Stimulated activated CD8-positive, alpha-beta memory T cell treated with anti-CD3 and anti-CD28 coated beads, Interleukin-15, amount 100 ng/mL, for 1 hour (primary cell): ENCODE measurements around the gene ALG3.
"Not testable (repeated sequence)": the region's sequence is repeated elsewhere in the genome, so short reads cannot be mapped to it uniquely, and the experiment has no call there.

ENCODE experiments used
- DNase-seq: peaks from one replicate; pipeline ENCODE4 v3.0.0-alpha.2; 2020; ENCODE audit warnings: low read depth

The ALG3 gene

DNA sequence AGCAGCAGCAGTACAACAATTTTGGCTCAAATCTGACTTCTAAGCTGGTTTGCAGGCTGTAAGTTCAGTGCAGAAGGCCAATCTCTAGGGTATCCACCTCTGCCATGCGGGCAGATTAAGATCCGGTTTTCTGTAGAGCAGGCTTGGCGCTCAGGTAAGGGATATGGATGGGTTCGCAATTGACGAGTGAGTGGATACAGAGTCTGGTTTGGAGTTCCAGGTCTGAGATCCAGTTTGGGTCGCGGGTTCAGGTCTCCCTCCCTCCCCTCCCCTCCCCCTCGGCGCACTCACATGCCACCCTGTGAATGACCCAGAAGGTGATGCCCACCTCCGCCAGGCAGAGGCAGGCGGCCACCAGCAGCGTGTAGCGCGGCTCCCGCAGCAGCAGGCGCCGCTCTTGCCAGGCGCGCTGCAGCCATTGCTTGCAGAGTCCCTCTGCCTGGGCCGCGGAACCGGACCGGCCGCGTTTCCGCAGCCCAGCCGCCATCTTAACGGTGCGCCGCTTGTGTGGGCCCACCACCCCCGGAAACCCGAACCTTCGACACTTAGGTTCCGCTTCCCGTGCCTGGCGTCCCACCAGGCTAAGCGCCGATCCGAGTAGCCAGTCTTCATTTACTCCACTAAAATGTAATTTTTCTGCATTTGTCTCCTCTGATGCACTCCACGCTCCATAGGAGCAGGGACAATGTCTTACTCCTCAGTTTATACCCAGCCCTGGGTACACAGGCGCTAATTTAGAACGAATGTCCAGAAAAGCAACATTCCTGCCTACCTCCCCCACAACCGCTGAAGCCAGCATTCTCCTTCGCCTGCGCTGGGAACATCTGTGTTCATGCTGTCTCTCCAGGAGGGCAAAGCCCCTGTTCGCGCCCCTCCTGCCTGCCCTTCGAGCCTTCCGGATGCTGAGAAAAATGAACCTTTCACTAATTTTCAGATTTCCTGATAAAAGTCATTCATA is at the start of gene ALG3:
Gene ALG3, minus strand, starts transcription at position 509 of the 958 bp plus-strand sequence. Its CDS starts 22 bp downstream, at position 487.
- DNase-seq, result peak; percentile 77

DNA sequence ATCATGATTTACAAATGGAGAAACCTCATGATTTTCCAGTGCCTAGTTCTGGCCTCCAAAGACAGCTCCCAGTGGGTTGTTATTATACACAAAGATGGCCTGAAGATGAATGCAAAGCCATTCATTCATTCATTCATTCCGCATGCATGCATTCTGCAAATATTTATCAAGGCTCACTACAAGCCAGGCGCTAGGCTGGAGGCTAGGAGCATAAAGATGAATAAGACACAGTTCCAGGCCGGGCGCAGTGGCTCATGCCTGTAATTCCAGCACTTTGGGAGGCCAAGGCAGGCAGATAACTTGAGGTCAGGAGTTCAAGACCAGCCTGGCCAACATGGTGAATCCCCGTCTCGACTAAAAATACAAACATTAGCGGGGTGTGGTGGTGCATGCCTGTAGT is 47.9 kb upstream of the ALG3 start:
- DNase-seq, result no peak

GRCh38 chr3:184295771-184296170 is 47.0 kb upstream of the ALG3 start:
- DNase-seq, result no peak

DNA sequence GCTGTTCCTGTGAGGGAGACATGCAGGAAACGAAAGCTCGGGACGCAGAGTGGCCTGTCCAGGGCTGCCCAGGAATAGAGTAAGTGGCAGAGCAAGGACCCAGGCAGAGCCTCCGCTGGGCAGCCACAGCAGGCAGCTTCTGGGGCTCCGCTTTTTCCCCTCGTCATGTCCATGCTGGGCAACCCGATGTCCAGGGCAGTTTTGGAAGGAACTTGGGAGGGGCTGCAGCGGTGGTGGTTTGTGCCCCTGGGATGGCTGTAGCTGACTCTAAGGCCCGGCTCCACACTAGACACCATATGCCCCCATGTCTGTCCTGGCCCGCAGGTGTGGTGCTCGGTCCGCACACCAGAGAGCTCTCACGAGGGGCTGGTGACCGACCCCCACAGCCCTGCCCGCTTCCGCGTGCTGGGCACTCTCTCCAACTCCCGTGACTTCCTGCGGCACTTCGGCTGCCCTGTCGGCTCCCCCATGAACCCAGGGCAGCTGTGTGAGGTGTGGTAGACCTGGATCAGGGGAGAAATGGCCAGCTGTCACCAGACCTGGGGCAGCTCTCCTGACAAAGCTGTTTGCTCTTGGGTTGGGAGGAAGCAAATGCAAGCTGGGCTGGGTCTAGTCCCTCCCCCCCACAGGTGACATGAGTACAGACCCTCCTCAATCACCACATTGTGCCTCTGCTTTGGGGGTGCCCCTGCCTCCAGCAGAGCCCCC is 43.1 kb upstream of the ALG3 start:
- DNase-seq, result no peak

- DNase-seq, result no peak
Observed at GRCh38 chr3:184291044-184291737, 42.4 kb upstream of the ALG3 start.

DNA sequence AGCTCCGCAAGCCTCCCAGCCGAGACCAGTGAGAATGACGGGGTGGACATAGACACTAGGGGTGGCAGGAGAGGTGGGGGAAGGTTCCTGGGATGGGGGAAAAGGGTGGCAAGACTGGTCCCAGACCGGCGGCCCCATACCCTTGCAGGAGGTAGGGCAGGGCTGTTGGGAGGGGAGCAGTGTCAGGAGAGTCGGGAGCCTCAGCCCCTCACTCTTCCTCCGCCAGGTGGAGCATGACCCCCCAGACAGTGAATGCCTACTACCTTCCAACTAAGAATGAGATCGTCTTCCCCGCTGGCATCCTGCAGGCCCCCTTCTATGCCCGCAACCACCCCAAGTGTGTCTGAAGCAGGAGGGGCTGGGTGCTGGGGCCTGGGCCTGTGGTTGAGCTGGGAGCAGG is 41.6 kb upstream of the ALG3 start:
- DNase-seq, result no peak

DNA sequence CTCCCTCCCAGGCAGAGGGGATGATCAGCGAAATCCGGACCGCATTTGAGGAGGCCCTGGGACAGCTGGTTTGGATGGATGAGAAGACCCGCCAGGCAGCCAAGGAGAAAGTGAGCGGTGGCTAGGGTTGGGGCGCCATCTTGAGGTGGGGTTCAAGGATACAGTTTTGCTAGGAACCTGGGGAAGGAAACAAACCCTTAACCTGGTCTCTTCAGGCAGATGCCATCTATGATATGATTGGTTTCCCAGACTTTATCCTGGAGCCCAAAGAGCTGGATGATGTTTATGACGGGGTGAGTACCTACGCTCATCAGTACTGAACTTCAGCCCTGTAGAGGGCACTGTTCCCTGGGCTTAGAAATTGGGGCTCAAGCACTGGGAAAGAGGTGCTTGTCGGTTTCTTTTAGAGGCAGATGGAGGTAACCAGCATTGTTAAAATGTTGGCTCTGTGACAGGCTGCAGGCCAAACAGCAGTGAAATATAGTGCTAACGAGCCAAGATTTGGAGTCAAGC is 40.7 kb upstream of the ALG3 start:
- DNase-seq, result peak; percentile 41

DNA sequence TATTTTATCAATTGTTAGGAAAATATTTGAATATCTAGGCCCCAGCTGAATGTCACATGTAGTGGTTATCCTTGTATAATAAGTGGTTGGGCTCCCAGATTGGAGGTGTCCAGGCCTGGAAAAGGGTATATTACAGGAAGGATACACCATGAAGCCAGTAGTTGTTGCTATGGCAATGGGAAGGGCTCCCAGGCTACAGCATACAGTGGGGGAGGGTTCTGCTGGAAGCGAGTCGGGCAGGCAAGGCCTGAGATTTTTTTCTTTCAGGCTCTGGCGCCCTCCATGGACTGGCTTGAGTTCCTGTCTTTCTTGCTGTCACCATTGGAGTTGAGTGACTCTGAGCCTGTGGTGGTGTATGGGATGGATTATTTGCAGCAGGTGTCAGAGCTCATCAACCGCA is 35.9 kb upstream of the ALG3 start:
- DNase-seq, result no peak

- DNase-seq, result no peak
Observed at GRCh38 chr3:184283681-184284080, 34.9 kb upstream of the ALG3 start.

- DNase-seq, result no peak
Observed at GRCh38 chr3:184282941-184283340, 34.2 kb upstream of the ALG3 start.

- DNase-seq, result no peak
Observed at GRCh38 chr3:184277366-184277765, 28.6 kb upstream of the ALG3 start.

- DNase-seq, result no peak
Observed at GRCh38 chr3:184275961-184276910, 27.5 kb upstream of the ALG3 start, which contains the start of gene ECE2. Gene ECE2, plus strand, starts transcription at chr3:184276022. Its CDS starts 132 bp downstream, at chr3:184276154.

DNA sequence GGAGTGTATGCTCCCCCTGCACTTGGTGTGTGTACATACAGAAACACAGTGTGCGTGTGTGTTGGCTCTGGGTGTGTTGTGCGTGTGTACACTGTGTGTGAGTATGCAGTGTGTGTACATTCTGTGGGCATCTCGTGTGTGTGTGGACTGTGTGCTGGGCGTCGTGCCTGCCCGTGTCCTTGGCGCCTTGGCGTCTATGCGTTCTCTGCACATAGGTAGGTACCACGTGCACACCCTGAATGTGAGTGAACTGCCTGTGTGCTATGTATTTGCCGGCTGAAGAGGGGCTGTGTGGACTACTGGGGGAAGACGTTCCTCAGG is 26.6 kb upstream of the ALG3 start:
- no peak for DNase-seq

DNA sequence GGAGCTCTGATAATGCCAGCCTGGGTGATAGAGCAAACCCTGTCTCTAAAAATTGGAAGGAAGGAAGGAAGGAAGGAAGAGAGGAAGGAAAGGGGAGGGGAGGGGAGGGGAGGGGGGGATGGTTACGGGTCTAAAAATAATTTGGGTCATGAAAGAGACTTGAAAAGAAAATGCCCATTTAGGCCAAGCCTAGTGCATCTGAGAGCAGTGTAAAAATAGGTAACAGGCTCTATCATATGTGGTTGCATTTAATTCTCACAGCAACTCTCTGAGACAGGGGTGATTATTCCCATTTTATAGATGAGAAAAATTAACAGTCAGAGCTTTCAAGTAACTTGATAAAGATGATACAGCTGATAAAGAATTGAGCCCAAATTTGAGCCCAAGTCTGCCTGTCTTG is 23.5 kb upstream of the ALG3 start:
- no peak for DNase-seq

GRCh38 chr3:184267249-184267648 is 18.5 kb upstream of the ALG3 start:
- DNase-seq, result not testable (repeated sequence)

- no peak for DNase-seq
Observed at GRCh38 chr3:184262764-184263179, 14.0 kb upstream of the ALG3 start.

- no peak for DNase-seq
Observed at GRCh38 chr3:184261854-184262763, 13.3 kb upstream of the ALG3 start.

GRCh38 chr3:184261270-184261853 is 12.6 kb upstream of the ALG3 start, which contains the start of gene CAMK2N2:
Gene CAMK2N2, minus strand, starts transcription at chr3:184261553. Its CDS starts 268 bp downstream, at chr3:184261285.
- DNase-seq, result no peak

DNA sequence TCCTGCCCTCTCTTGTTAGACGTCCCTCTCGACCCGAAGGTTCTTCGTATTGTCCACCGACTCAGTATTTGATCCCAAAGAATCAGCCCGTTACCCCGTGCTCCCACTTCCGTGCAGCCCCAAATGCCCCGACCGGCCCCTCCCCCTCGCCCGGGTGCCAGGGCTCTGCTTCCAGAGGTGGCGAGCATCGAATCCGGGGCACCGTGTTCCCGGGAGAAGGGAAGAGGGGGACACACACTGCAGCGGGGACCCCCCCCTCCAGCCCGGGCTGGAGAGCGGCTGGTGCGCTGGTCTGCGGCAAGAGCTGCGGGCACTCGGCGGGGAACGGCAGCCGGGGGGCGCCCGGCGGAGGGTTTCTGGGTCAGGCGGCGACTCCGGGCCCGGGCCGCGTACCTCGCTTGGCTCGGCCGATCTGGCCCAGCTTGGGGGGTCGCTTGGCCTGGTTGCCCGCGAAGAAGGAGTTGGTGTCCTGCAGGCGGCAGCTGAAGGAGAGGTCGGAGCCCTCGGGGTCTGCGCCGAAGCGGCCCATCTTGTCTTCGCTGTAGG is 12.0 kb upstream of the ALG3 start:
- no peak for DNase-seq
